ENCODE measurements around the gene ETV4.
A peak's percentile ranks its signal among the peaks of the same experiment; 100 is the strongest.

Gene ETV4

DNA sequence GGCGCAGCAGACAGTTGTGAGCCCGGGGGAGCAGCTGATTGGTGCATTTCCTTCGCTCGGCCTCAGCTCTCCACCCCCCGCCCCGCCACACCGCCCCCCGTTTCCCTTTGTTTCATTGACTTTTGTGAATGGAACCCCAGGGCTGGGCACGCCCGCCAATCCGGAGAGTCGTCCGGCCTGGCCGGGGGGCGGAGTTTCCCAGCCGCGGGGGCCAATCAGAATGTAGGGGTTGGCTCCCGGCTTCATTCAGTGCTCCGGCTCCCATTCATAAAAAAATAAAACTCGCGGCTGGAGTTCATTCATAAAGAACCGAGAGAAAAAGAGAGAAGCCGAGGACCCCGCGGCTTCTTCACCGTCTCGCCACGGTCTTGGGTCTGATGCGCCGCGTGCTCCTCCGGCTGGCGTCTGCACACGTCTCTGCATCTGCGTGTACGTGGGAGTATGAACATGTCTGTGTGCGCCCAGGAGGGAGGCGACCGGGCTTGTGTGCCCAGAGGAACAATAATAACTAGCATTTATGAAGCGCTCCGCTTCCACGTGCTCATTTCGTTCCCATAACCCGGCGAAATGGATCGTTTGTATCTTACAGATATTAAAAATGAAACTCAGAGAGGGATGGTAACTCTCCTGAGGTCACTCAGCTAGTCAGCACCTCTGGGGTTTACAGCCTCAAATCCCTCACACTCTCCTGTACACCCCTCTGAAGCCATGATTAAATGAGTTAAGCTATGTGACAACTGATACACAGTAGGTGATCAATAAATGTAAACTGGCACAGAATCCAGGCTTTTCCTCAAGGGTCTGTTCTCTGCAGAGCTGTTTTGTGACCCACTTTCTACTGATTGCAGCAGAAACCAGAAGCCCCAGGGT is at the start of gene ETV4:
ETV4 (minus strand) TSS at position 22 of the 870 bp plus-strand sequence. CDS start 723 bp downstream, outside the sequence.
- DNase-seq (ENCODE audit: low read depth in 1 of 2, low spot score in 1 of 2) = peak; percentile 73 to 88

DNA sequence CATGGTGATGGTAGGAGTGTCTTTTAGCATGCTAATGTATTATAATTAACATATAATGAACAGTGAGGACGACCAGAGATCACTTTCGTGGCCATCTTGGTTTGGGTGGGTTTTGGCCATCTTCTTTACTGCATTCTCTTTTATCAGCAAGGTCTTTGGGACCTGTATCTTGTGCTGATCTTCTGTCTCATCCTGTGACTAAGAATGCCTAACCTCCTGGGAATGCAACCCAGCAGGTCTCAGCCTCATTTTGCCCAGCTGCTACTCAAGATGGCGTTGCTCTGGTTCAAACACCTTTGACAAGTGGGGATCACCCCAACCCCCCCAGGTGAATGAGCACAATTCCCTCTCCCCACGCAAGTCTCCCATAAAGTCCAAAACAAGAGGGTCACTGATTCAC is 49.3 kb upstream of the ETV4 start:
- DNase-seq (ENCODE audit: low read depth in 1 of 2, low spot score in 1 of 2) = no peak

DNA sequence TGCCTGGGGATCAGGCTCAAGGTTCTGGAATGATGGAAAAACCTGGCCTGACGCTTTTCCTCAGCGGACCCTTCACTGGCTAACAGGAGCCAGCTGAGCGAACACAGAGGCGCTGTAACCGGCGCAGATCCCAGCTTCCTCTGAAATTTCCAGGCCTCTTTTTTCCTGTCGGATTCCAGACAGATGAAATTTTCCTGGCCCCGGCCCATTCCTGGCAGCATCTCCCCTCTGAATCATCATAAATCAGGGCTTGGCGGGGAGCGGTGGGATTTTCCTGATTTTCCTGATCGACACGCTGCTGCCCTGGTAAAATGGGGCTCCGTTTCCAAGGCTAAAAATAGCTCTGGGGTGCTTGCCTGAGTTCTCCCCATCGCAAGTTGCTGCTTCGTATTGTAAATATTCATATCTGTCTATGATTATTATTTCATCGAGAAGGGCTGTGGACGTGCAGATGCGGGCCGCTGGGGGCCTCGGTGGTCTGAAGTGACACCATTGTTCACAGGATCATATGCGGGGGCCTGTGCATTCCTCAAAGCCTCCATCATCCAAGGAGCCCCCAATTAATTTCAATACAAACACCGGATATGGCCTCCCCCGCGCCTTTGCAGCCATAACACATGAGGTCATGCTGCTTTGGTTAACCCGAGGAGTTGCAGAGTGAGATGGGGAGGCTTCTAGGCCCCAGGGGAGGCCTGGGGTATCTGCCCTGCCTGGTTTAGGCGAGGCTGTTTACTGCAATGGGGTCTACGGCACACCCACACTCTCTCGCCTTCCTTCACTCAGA is 45.8 kb upstream of the ETV4 start:
- no peak for DNase-seq (ENCODE audit: low read depth in 1 of 2, low spot score in 1 of 2)

DNA sequence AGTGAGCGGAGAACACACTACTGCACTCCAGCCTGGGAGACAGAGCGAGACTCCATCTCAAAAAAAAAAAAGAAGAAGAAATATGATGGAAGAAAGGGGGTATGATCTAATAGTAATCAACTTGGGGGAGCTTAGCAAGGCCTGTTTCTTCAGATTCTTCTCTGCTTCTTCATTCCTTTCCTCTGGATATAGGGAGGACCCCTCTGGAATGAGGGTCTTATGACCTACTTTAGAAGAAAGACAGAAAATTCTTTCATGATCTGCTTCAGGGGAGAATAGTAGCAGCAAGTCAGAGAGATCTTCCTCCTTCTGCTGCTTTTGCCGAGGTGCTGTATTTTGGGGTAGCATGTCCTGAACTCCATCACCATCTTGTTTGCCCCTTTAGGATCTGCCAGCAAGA is 44.9 kb upstream of the ETV4 start:
- DNase-seq (ENCODE audit: low read depth in 1 of 2, low spot score in 1 of 2) = no peak

DNA sequence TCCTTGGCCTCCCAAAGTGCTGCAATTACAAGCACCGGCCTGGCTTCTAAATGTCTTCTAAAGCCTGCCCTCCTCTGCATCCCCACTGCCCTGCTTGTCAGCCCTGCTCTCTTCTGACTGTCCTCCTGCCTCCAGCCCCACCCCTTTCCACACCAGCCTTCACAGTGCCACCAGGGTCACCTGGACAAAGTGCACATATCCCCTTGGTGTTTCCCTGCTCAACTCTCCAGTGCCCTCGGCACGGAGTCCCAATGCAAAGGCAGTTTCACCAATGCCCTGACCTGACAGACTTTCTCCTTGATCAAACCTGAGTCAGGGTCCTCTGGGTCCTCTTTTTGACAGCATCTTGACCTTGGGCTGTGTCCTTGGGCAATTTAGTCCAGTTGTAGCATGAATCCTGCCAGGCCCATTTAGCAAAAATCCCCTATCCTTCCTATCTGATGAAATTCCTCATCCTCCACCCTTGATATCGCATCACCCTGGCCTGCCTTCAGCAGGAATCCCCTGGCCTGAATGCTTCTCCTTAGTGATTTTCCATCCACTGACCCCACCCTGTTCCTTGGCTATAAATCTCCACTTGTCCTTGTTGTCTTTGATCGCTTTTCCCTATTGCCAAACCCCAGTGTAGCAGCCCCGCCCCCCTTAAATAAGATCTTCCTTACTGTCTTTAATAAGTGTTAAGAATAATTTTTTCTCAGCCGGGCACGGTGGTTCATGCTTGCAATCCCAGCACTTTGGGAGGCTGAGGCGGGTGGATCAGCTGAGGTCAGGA is 42.7 kb upstream of the ETV4 start:
- DNase-seq (ENCODE audit: low read depth in 1 of 2, low spot score in 1 of 2) = no peak

DNA sequence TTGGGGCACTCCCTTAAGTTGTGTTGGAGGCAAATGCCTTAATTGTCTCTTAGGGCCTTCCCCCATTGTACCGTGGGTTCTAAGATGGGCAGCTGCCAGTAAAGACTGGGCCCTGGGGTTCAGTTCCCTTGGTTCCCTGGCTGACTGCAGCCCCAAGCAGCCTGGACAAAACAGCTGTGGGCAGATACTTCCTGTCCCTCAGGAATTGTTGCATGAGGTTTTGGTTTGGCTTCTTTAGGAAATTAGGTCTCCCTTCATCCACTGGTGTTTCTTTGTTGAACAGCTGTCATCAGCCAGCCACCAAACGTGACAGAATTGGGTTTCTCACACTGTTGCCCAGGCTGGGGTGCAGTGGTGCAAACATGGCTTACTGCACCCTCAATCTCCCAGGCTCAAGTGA is 42.0 kb upstream of the ETV4 start:
- DNase-seq (ENCODE audit: low read depth in 1 of 2, low spot score in 1 of 2) = no peak

DNA sequence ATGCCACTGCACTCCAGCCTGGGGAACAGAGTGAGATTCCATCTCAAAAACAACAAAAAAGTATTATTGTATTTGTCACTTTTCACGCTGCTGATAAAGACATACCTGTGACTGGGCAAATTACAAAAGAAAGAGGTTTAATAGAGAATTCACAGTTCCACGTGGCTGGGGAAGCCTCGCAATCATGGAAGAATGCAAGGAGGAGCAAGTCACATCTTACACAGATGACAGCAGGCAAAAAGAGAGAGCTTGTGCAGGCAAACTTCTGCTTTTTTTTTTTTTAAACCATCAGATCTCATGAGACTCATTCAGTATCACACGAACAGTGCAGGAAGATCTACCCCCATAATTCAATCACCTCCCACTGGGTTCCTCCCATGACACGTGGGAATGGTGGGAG is 41.5 kb upstream of the ETV4 start:
- DNase-seq (ENCODE audit: low read depth in 1 of 2, low spot score in 1 of 2) = no peak

DNA sequence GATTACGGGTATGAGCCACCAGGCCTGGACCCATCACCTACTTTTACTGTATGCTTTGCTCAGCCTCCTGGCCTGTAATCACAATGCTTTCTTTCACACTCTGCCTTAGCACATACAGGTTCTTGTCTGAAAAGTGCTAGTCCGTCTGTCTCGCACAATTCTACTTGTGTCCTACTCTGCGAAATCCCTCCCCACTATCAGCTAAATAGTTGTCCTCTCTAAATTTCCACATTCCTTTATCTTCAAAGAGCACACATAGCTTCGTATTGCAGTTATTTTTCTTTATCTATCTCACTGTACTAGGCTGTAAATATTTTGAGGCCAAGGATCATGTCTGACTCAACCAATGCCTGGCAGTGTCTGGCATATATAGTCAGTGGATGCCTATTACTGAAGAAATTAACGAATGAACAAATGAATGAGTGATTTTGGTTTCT is 38.5 kb upstream of the ETV4 start:
- DNase-seq (ENCODE audit: low read depth in 1 of 2, low spot score in 1 of 2) = no peak

DNA sequence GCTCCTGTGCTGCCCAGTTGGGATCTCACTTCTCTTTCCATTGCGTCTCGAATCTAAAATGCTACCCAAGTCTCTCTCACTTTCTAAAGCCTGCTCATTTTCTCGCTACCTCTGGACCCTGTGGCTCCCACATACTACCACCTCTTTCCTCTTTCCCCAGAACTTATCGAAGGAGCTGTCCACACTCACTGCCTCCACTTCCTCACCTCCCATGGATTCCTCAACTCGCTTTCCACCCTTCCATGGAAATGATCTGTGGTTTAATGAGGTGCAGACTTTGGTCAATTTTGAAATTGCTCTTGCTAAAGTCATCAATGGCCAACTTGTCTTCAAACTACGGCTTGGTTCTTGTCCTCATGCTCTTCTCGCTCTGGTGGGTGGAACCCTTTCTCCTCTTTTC is 37.2 kb upstream of the ETV4 start:
- no peak for DNase-seq (ENCODE audit: low read depth in 1 of 2, low spot score in 1 of 2)

DNA sequence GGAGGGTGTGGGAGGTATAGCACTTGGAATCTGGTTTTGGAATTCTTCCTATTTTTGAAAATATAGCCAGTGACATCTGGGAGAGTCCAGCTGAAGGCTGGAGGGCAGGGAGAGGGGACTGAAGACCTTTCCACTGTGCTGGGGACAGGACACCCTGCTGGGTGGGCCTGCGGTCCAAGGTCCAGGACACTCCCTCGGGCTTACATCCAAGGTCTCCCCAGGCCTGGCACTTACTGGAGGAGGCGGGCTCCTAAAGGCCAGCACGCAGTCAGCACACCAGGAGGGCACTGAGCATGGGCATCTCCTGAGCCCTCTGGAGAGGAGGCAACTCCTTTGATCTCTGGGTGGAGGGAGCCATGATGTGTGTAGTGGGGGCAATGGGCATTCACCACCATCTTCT is 35.5 kb upstream of the ETV4 start:
- DNase-seq (ENCODE audit: low read depth in 1 of 2, low spot score in 1 of 2) = no peak

DNA sequence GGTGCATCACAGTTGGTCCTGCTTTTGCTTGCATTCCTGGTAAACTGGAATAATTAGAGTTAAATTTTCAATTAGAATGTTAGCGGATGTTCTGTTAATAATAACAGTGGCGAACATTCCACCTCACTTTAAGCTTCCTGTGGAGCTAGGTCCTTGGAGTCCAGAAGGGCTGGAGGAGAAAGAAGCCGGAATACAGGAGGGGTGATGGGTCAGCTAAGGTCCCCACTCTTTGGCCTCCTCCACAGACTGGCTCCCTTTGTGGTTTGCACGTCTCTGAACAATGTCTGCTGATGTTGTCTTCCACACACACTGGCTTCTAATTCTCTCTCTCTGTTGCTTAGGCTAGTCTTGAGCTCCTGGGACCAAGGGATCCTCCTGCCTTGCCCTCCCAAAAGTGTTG is 35.0 kb upstream of the ETV4 start:
- DNase-seq (ENCODE audit: low read depth in 1 of 2, low spot score in 1 of 2) = no peak

DNA sequence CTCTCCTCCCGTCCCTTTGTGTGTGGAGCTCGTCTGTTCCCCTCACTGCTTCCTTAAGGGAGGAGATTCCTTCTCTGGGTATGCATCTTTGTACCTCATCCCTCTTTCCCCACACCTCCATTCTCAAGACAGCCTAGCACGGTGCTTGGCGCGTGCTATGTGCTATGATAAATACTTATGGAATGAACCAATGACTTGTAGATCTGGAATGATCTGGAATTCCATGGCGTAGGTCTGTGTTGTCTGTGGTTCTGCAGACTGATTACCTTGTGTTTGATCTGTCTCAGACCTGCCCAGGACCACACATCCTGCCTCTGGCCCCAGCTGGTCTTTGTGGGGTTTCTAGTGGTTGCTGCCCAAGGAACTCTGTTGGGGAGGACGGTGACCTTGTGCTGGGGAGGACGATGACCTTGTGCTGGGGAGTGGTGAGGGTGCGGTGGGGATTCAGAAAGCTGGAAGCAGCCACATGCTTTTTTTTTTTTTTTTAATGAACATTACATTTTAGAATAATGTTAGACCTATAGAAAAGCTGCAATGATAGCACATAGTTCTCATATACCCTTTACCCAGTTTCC is 33.5 kb upstream of the ETV4 start:
- no peak for DNase-seq (ENCODE audit: low read depth in 1 of 2, low spot score in 1 of 2)

DNA sequence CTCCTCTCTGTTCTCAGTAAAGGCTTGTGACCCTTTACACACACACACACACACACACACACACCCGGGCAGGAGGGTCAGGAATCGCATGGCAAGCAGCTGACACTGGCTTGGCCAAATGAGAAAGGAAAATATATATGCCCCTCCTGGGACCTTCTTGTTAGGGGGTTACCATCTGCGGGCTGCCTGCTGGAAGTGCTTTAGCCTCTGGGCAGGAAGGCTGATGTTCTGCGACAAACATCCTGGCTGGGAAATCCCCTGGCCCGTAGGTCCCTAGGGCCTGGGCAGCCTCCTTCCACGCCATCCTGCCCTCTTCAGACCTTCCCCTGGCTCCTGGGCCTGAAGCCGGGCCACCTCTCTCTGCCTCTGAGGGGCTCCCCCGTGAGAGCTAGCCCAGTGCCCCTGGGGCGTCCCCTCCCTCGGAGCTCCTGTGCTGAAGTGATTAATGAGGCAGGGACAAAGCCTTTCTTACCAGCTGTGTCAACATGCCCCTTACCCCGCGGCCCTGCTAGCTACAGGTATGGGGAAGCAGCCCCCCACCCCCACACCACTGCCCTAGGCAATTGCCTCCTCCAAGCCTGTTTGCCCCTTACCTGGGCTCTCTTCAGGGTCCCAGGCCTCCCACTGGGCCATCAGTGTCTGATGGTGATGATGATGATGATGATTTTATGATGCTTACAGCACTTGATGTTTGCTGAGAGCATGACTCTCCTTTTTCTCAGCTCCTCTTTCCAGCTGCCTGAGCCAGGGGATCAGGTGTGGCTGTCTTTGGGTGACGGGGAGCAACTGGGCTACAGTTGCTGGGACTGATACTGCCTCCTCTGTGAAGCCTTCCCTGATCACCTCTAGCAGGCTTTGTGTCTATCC is 32.8 kb upstream of the ETV4 start:
- DNase-seq (ENCODE audit: low read depth in 1 of 2, low spot score in 1 of 2) = peak in 1 of 2 donors; percentile 4

DNA sequence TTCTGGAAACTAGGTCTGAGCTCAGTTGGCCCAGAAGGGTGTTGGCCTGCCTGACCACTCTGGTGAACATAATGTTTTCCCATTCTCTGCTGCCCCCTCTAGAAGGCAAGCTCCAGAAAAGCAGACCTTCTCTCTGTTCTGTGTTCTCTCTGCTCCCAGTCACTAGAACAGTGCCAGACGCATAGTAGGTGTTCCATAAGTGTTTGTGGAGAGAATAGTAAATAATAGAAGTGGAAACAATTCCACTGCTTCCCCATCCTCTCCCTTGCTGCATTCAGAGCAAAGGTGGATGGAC is 32.2 kb upstream of the ETV4 start:
- no peak for DNase-seq (ENCODE audit: low read depth in 1 of 2, low spot score in 1 of 2)

DNA sequence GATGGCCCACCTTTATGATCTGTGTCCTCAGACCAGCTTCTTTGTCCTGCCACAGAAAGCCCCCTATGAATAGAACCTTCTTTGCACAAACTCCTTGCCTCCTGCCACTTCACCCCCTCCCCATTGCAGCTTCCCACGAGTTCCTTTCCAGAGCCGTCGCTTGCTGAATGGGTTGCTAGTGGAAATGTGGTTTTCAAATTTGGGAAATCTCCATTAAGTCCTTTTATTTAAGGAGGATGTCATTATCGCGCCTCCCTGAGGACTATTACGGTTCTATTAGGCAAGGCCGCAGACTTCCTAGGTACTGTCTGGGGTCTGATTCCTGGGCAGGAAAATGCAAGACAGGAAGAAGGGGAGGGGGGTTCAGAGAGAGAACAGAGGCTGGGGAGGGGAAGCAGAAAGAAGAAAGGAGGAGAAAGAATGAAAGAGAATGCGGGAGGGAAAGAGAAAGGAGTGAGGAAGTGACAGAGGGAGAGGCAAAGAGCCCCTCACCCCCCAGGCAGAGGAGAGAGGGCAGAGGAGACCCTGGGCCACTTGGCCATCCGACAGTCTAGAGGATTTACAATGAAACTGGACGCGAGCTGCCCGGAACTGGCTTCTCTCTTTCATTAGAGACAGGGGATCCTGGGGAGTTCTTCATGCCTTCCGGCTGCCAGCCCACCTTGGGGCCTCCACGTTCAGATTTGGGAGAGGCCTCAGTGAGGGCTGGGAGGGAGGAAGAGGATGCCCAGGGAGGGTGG is 31.7 kb upstream of the ETV4 start:
- DNase-seq (ENCODE audit: low read depth in 1 of 2, low spot score in 1 of 2) = no peak

DNA sequence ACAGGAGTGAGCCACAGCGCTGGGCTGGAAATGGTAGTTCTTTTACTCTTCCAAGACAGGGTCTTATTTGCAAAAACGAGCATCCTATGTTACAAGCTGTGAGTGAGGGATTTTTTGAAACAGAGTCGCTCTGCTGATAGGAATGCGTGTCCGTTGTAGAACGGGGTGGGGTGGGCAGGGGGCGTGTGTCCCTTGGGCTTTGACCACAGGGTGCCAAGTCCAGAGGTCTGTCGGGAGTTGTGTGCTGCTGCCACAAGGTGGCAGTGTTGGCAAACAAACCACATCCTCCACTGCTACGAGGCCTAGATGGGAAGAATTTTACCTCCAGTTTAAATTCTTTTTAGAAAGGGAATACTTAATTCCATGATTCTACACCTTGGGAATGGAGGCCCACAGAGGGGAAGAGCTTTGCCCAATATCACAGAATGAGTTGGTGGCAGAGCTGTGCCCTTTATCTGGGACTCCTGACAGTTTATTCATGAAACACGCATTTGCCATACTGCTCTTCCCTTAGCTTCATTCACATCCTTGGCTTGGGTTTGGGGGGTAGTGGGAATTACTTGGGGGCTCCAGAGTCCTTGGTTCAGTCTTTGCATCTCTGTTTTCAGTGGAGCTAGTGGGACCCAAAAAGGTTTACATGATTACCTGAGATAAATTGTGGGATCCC is 30.6 kb upstream of the ETV4 start:
- DNase-seq (ENCODE audit: low read depth in 1 of 2, low spot score in 1 of 2) = peak; percentile 32 to 44

DNA sequence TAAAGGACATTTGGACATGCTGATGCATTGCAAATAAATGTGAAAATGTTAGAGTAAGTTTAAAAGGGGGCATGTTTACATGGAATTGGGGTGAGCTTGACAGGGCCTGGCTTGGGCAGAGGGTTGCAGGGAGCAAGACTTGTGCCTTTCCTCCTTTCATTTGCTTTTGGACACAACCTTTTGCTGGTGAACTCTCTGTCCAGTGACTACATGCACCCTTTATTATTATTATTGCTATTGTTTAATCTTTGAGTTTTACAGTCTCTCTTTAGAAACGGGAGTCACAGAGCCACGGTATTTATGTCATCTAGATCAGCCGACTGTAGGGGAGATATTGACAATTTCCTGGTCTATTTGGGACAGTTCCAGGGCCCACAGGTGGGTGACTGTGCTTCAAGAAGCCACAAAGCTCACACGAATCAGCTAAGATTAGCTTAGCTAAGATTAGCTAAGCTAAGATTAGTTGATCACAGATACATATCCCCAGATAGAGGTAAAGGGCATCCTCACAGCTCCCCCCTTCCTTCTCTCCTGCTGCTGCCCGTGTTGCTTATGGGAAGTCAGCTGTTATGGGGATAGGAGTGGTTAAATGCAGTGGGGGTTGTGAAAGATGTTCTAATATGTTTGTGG is 28.9 kb upstream of the ETV4 start:
- DNase-seq (ENCODE audit: low read depth in 1 of 2, low spot score in 1 of 2) = no peak

DNA sequence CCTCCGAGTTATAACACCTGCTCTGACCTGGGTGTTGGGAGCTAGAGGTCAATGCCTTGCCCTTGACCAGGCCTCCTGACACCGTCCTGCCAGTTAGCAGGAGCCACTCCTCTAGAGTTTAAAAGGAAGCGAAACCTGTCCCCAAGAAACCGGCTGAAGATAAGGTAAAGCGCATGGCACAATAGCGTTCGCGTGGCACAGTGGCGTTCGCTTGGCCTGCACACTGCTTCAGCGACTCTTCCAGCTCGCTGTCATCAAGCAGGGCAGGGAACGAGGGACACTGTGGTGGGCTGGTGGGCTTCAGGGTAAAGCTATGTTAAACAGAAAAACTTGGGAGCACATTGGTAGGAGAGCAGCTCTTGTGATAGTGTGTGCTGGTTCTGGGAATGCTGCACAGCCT is 28.2 kb upstream of the ETV4 start:
- DNase-seq (ENCODE audit: low read depth in 1 of 2, low spot score in 1 of 2) = no peak

Measured in activated CD4-positive, alpha-beta T cell treated with anti-CD3 and anti-CD28 coated beads, Interleukin-2, amount 50 U/mL, for 24 hours (primary cell).